GM19240 (cell line): ENCODE data around the gene ANKRD23.
"Not testable (repeated sequence)": the region's sequence is repeated elsewhere in the genome, so short reads cannot be mapped to it uniquely, and the experiment has no call there.

Source experiments
- DNase-seq: peaks from one replicate; pipeline ENCODE4 v3.0.0; 2011; ENCODE audit warnings: low spot score; ENCODE audit not compliant: insufficient read length

The ANKRD23 gene

GRCh38 chr2:96843538-96844268 lies at the start of gene ANKRD23:
Gene ANKRD23, minus strand, starts transcription at chr2:96844021. Its CDS starts 29 bp downstream, at chr2:96843992.
- no peak for DNase-seq

DNA sequence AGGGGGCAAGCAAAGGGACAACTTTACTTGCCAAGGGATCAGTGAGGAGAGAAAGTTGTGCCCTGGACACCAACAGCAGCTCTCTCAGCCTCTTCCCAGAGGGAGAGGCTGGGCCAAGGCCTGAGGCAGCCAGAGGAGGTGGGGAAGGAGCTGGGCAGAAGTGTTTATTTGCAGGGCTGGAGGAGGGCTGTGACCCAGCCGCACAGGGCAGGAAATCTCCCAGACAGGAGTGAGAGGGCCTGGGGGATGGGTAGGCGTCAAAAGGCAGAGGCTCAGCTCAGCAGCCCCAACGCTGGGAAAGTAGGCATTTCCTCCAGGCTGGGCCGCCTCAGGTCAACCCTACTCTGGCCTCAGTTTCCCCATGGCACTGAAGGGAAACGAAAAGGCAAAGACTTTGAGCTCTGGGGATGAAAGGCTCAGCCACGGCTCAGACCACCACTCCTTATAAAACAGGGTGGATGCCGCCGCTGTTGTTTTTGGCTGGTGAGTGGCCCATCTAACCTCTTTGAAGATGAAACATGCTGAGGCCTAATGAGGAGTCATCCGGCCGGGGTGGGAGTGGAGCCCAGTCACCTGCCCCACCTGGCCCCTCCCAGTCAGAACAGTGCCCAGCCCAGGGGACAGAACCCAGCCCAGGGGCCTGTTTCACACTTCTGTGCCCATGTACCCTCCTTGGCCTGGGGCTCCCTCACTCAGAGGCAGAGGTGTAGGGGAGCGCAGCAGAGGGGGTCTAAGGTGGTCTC lies 47.9 kb upstream of the ANKRD23 start:
- DNase-seq, result no peak

DNA sequence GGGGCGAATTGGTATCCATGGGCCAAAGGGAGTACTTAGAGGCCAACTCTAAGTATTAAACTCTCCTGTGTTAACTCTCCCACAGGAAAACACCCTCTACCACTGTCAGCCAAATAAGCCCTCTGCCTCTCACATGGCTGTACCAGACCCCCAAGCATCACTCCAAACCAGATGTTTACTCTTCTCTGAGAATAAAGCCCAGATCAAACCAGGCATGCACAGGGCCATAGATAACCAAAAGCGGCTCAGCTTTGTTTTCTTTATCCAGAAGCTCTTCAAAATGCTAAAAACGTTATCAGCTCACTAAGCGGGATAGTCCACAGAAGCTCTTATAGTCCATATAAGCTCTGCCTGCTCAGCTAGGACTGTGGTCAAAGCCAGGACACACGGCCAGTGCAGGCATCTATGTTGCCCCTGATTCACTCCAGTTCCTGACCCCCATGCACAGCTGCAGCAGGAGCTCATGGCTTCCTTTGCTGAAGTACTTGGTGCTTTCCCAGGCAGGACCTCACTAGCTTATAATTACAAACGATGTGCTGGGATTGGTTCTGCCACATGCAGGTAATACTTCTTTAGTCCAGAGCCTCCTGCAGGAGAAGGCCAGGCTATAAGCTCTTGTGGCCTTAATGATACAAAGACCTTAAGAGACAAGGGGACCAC lies 47.0 kb upstream of the ANKRD23 start:
- no peak for DNase-seq

DNA sequence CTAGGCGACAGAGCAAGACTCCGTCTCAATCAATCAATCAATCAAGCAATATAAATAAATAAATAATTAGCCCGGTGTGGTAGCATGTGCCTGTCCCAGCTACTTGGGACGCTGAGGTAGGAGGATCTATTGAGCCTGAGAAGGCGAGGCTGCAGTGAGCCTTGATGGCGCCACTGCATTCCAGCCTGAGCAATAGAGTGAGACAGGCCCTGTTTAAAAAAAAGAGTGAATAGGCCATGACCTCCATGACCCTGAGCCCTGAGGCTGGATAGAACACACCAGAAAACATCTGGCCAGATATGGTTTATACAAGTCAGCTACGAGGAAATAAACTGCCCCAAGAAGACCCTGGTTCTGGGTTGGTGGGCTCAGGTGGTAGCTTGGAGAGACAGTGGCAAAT lies 46.4 kb upstream of the ANKRD23 start:
- no peak for DNase-seq

DNA sequence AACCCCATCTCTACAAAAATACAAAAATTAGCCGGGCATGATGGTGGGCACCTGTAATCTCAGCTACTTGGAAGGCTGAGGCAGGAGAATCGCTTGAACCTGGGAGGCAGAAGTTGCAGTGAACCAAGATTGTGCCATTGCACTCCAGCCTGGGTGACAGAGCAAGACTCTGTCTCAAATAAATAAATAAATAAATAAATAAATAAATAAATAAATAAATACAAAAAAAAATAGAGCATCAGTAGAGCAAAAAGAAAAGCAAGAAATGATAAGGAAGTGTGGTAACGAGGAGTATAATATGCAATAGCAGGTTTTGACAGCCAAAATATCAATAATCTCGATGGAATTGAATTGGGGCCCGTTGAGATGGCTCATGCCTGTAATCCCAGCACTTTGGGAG lies 45.7 kb upstream of the ANKRD23 start:
- DNase-seq, result not testable (repeated sequence)

DNA sequence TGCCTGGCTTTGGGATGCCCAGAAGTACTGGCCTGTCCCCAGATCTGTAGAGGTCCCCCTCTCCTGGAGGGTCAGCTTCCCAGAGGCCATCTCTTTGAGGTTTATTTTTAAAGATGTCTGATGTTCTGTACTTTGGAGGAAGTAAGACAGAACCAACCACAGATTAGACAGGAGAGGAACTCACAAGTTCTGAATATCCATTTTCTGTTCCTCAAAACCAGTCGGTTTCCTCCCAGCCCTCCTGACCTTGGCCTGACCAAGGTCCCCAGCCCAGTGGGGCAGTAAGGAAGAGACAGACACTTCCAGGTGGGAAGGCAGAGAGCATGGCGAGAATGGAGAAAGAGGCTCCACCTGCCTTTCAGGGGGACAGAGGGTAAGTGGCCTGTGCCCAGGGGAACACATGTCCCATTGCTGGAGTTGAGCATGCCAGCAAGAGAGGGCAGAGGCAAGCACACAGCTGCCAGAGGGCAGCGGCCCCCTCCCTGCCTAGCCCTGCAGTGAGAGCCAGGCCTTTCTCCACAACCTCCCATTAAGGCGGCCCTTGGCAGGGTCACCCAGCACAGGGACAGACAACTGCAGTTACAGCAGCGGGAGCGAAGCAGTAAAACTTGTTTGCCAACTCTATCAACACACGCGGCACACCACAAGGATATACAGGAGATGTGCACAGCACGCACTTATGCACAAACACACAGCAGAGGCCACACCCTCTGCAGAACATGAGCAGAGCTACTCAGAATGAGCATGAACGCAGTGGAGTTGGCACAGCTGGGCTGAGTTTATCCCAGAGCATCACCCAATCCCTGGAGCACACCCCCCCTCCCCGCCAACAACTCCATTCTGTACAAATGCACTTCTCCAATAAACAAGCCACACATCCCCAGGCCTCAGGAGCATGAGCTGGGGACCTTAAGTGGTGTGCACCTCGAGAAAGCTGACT lies 44.5 kb upstream of the ANKRD23 start:
- no peak for DNase-seq

DNA sequence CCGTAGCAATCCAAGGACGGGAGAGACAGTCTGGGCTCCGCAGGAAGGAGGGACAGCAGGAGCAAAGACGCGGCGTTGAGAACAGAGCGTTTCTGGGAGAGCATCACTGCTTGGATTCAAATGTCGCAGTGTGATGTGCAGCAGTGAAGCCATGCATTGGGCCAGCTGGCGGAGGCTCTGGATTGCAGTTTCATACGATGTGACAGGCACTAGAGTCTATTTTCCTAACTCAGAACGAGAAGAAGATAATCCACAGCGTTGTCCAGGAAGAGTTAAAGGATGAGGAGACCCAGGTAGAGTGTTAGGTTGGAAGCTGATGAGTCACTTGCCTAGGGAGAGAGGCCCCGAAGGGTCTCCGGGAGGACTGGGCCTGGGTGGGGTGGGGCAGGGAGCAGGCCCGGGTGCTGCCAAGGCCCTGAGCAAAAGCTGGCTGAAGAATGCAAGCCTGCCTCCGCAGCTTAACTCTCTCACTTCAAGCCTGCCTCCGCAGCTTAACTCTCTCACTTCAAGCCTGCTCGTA lies 43.7 kb upstream of the ANKRD23 start:
- no peak for DNase-seq

DNA sequence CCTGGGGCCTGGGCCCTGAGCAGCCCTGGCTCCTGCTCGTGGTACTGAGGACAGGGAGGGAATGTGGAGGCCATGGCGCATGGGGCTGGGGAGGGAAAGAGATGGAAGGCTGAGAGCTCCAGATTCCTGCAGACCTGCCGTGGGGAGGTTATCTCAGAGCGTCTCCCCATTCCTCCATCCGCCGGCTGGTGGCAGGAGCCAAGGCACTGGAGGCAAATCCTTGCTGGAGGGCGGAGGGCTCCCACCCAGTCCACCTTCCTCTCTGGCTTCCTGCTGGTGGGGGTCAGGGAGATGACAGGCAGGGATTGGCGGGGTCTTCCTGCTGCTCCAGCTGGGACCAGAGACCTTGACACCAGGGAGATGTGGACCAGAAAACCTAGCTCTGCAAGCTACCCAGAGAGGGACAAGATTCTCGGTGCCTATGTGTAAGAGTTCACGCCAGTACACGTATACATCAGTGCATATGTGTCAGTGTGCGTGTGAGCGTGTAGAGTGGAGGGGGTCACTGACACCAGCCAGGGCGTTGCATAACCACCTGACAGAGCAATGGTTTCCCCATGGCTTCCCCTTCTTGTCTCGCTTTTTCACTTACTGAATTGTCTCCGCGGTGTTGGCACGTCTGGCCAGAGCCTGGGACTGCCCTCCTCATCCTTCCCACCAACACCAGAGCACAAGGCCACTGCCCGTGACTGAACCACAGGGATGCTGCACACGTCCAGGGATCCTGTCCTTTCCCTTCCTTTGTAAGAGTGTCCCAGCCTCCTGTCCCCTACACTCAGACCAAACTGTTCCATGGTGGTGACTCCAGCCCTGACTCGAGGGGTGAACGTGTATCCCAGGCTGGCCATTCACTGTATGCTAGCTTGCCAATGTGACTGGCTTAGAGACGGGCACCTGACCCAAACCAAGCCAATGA lies 41.9 kb upstream of the ANKRD23 start:
- no peak for DNase-seq

DNA sequence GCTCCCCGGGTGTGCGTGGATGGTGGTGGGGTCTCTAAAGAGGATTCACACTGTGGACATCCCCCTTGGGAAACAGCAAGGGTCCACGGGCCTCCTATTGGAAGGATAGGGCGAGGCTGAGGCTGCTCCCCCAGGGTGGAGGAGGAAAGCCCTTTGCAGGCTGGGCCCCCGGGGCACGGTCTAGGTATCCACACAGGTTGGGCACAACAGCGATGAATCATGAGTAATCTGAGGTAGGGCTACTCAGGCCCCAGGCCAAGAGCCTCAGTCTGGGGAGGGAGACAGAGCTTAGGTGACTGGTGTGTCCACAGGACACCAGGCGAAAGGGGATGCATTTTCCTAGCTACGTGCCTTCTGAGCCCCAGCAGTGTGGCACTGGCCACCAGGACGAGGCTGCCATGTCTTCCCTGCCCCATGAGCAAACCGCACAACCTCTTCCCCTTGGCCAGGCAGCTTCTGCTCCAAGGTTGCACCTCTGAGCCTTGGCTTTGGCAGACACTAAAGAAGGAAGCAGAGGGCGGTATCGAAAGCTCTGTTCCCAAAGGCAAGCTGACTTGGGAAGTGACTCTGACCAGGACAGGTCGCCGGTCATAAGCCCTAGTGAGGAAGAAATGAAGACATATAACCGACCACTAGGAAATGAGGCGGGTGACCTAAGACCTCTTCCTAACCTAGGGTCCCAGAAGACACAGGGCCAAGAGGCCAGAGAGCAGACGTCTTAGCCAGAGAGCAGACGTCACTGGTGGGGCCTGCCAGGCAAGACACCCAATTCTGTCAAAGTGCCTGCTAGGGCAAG lies 40.7 kb upstream of the ANKRD23 start:
- DNase-seq, result no peak

- DNase-seq, result no peak
Observed at GRCh38 chr2:96883306-96883705, 39.5 kb upstream of the ANKRD23 start.

- no peak for DNase-seq
Observed at GRCh38 chr2:96882906-96883305, 39.1 kb upstream of the ANKRD23 start.

DNA sequence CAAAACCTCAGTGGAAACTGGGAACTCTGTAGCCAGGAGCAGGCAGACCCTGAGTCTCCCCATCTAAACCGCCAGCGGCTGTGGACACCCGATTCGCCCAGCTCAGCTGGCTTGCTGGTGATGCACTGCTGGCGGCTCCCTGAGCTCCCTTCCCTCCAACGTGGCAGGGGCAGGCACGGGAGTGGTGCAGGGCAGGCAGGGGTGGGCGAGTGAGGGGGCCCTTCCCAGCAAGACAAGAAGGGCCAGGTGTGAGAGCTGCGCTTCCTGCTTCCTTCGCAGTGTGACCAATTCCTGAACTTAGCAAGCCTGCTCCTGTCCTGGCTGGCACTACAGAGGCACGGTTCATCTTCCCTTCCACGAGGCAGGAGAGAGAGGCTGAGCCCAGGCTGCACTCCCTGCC lies 38.4 kb upstream of the ANKRD23 start:
- DNase-seq, result no peak

DNA sequence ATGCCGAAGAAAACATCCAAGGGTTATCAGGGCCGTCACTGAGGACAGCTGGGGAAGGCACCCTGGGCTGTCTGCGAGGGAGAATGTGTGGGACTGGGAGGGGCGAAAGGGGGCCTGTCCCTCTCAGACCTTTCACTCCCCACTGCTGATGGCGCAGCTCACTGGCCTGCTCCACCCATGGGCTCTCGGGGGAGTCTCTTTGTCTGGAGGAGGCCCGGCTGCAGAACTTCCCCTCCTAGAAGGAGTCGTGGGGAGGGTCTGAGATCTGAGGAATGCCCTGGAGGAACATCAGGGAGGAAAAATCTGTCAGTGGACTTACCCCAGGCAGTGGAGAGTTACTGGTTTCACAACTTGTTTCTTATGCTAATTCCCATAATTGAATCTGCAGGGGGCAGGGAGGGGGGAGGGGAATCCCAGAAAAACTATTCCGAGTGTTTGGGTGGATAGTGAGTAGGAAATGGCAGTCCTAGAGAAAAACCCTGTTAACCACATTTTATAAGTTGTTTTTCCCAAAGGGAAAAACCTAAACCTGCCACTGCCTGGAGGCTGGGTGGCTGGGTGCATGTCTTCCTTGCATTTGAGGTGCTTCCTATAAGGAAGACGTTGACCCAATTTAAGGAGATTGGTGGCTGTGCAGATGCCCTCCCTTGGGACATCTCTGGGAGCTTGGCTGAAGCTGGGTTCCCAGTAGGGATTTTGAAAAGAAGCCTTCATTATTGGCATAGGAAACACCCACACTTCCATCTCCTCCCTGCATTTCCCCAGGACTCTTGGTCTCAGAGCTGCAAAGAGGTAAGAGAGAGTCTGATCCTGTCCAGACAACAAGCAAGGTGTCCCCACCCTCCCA lies 37.8 kb upstream of the ANKRD23 start:
- no peak for DNase-seq

DNA sequence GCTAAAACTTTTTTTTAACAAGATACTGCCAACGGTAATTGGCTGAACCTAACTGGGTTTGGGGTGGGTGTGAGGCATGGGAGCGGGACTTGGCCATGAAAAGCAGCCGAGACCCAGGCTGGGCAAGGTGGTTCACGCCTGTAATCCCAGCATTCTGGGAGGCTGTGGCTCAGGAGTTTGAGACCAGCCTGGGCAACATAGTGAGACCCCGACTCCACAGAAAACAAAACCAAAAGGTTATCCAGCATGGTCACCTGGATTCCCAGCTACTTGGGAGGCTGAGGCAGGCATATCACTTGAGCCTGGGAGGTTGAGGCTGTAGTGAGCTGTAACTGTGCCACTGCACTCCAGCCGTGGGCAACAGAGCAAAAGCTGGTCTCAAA lies 37.1 kb upstream of the ANKRD23 start:
- DNase-seq, result no peak

GRCh38 chr2:96879545-96880040 lies 35.8 kb upstream of the ANKRD23 start:
- no peak for DNase-seq

DNA sequence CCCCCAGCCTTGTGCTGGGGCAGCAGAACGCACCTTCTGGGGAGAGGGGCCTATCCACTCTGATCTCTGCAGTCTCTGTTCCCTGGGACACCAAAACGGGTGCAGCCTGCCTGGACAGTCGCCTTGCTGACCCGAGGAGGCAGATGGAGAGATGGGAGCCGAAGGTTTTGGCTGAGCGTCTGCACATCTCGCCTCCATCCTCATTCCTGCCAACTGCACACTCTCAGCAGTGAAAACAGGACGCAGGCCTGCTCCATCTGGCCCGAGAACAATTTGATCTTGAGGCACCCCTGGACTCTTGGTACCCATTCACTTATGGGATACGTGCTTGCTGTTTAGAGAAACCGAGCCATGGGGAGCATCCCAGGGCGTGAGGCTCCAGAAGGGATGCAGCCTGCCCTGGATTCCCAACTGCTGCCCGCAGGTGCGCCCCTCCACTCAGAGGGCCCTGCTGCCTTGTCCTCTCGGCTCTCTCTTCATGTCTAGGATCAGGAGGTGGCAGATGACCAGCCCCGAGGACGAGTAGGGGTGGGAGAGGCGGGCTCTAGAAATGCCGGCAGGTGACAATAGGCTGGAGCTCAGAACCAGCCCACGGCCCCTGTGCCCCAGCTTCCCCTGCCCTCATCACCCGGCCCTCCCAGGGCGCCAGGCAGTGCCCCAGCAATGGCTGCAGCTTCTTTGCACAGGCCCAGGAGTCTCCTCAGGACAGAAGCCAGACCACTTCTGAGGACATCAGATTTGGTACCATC lies 35.1 kb upstream of the ANKRD23 start:
- DNase-seq, result no peak

DNA sequence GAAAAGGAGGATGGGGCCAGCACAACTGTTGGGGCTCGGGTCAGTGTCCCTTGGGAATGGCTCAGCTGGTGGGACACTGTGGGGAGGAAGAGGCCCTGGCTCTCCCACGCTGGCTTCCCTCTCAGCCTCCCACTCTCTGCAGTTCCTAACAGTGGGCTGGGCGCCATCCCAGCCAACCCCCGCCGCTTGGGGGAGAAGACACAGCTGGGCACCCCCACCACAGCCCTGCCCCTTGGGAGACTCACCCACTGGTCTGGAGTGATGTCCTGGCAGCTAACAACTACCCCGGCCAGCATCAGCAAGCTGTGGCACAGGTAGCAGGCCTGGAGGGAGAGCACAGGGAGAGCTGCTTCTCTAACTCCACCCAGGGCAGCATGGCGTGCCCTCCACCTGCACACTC lies 34.4 kb upstream of the ANKRD23 start:
- DNase-seq, result no peak
